Neural progenitor cell (in vitro differentiated cells): Measurements from ENCODE around the gene RAB11FIP5. TPM values are rescaled to one million over a fixed set of nuclear protein-coding genes. Genes with fewer than 3 reads are reported as not detected.

ENCODE experiments used
- DNase-seq: peaks from one replicate; pipeline ENCODE4 v3.0.0-alpha.2; 2016; ENCODE audit warnings: low spot score
- H2AFZ ChIP-seq: fragments of 200-600 bp; sonication (generic); replicated peaks from 2 replicates; pipeline ENCODE4 v1.6.1; 2016; ENCODE audit warnings: antibody characterized with exemption
- H3F3A ChIP-seq: fragments of 200-600 bp; sonication (generic); 2 replicates; pipeline ENCODE4 v1.6.1; 2016; ENCODE audit warnings: antibody characterized with exemption, low read depth
- H3K27ac ChIP-seq: fragments of 200-600 bp; sonication (generic); 2 replicates; pipeline ENCODE4 v1.5.1; 2016; ENCODE audit warnings: mild to moderate bottlenecking
- H3K27me3 ChIP-seq: fragments of 200-600 bp; sonication (generic); 2 replicates; pipeline ENCODE4 v1.6.1; 2016; ENCODE audit warnings: mild to moderate bottlenecking, moderate library complexity
- H3K36me3 ChIP-seq: fragments of 200-600 bp; sonication (generic); 2 replicates; pipeline ENCODE4 v1.5.1; 2016
- H3K4me1 ChIP-seq: fragments of 200-600 bp; sonication (generic); 2 replicates; pipeline ENCODE4 v1.6.1; 2016; ENCODE audit warnings: mixed run types
- H3K4me2 ChIP-seq: fragments of 200-600 bp; sonication (generic); 2 replicates; pipeline ENCODE4 v1.6.1; 2016
- H3K4me3 ChIP-seq: fragments of 200-600 bp; sonication (generic); 2 replicates; pipeline ENCODE4 v1.5.1; 2016
- H3K79me2 ChIP-seq: fragments of 200-600 bp; sonication (generic); 2 replicates; pipeline ENCODE4 v1.6.1; 2016; ENCODE audit warnings: low read depth
- H3K9ac ChIP-seq: fragments of 200-600 bp; sonication (generic); 2 replicates; pipeline ENCODE4 v1.6.1; 2016
- H3K9me3 ChIP-seq: fragments of 200-600 bp; sonication (generic); 2 replicates; pipeline ENCODE4 v1.5.1; 2016; ENCODE audit warnings: low read depth
- H4K20me1 ChIP-seq: fragments of 200-600 bp; sonication (generic); 2 replicates; pipeline ENCODE4 v1.6.1; 2016; ENCODE audit warnings: low read depth
- H3K27ac Mint-ChIP-seq: 3 replicates; pipeline ENCODE4 v1.8.0; 2021; ENCODE audit warnings: mixed read lengths
- H3K27me3 Mint-ChIP-seq: 2 replicates; pipeline ENCODE4 v1.8.0; 2022; ENCODE audit warnings: low read depth, mild to moderate bottlenecking, inconsistent platforms, moderate library complexity, mixed read lengths; ENCODE audit not compliant: insufficient read depth
- H3K36me3 Mint-ChIP-seq: 3 replicates; pipeline ENCODE4 v1.8.0; 2021; ENCODE audit warnings: mixed read lengths
- H3K4me1 Mint-ChIP-seq: 3 replicates; pipeline ENCODE4 v1.8.0; 2021; ENCODE audit warnings: mixed read lengths
- H3K4me3 Mint-ChIP-seq: 3 replicates; pipeline ENCODE4 v1.8.0; 2021; ENCODE audit warnings: mild to moderate bottlenecking, moderate library complexity, mixed read lengths
- H3K9me3 Mint-ChIP-seq: 3 replicates; pipeline ENCODE4 v1.8.0; 2020; ENCODE audit warnings: mixed read lengths
- CTCF ChIP-seq: fragments of 200-600 bp; sonication (generic); IDR thresholded peaks from 2 replicates; pipeline ENCODE4 v1.5.1; 2017; ENCODE audit warnings: antibody characterized with exemption, mild to moderate bottlenecking
- EZH2 ChIP-seq: fragments of 200-600 bp; sonication (generic); IDR thresholded peaks from 2 replicates; pipeline ENCODE4 v1.6.1; 2017; ENCODE audit warnings: antibody characterized with exemption, mild to moderate bottlenecking, moderate library complexity
- EZH2phosphoT487 ChIP-seq: fragments of 200-600 bp; sonication (generic); IDR thresholded peaks from 2 replicates; pipeline ENCODE4 v1.6.1; 2017; ENCODE audit warnings: antibody characterized with exemption
- total RNA-seq: library from RNA; depleted of rRNA; stranded (reverse); fragments of >200 nt; gene quantifications from 2 replicates; pipeline ENCODE4 v1.2.3, GENCODE V29; 2015; ENCODE audit warnings: low replicate concordance

The RAB11FIP5 gene
- total RNA-seq, 1 donor from 2014 or later: 4.2 TPM

GRCh38 chr2:73133566-73134197 is 20.9 kb upstream of the RAB11FIP5 start:
- Mint-ChIP-seq H3K27me3 (peaks cover 14% of the 10 kb centered on the region), H3K36me3 (no peaks in the 10 kb centered on the region), H3K4me3 (no peak overlapping the region), H3K27ac (no peak overlapping the region), H3K9me3 (peaks cover 2% of the 10 kb centered on the region), H3K4me1 (no peaks in the 10 kb centered on the region)
- Histone ChIP-seq H3K36me3 (no peaks in the 10 kb centered on the region), H3K27ac (no peak overlapping the region), H4K20me1 (no peaks in the 10 kb centered on the region), H3F3A (no peaks in the 10 kb centered on the region), H2AFZ (no peak overlapping the region), H3K79me2 (no peaks in the 10 kb centered on the region), H3K4me2 (no peak overlapping the region), H3K4me3 (no peak overlapping the region), H3K9me3 (no peaks in the 10 kb centered on the region), H3K4me1 (no peaks in the 10 kb centered on the region), H3K27me3 (no peaks in the 10 kb centered on the region), H3K9ac (no peak overlapping the region)
- no peak for TF ChIP-seq CTCF
- no peak for TF ChIP-seq EZH2phosphoT487
- no peak for TF ChIP-seq EZH2
- no peak for DNase-seq

DNA sequence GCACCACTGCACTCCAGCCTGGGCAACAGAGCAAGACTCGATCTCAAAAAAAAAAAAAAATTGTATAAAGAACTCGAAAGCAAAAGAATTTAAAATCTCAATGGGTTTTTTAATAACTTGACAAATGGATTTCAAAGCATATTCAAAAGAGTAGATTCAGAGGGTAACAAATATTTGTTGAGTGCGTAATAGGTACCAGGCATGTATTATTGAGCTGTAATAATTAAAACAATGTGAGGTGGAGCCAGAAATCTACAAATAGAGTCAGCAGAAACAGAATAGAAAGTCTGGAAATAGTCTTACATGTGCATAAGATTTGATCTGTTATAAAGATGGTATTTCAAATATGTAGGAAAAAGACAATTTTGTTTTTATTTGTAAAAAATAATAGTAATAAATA is 19.1 kb upstream of the RAB11FIP5 start:
- no peaks in the 10 kb centered on the region for H4K20me1 ChIP-seq

DNA sequence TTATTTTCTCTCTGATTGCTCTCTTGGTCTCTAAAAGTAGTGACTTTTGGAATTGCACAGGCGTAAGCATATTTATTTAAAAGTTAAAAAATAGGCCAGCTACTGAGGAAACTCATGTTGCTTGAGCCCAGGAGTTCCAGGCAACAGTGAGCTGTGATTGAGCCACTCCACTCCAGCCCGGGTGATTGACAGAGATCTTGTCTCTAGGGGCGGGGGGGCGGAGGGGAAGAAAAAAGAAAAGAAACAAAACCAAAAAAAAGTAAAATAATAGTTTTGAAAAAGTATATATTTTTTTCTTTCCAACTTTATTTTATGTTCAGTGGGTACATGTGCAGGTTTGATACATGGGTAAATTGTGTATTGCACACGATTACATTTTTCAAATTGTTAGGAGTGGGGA is 18.0 kb upstream of the RAB11FIP5 start:
- no peaks in the 10 kb centered on the region for H3K4me1 Mint-ChIP-seq
- Histone ChIP-seq H2AFZ (no peak overlapping the region), H4K20me1 (no peaks in the 10 kb centered on the region), H3K4me1 (no peaks in the 10 kb centered on the region), H3K4me2 (no peak overlapping the region), H3K9me3 (no peaks in the 10 kb centered on the region), H3K27ac (no peak overlapping the region), H3K4me3 (no peak overlapping the region), H3K27me3 (no peaks in the 10 kb centered on the region), H3K9ac (no peak overlapping the region), H3F3A (no peaks in the 10 kb centered on the region), H3K79me2 (no peaks in the 10 kb centered on the region), H3K36me3 (no peaks in the 10 kb centered on the region)
- H3K9me3 Mint-ChIP-seq: no peaks in the 10 kb centered on the region
- peaks cover 14% of the 10 kb centered on the region for H3K27me3 Mint-ChIP-seq
- no peak for DNase-seq
- no peak overlapping the region for H3K4me3 Mint-ChIP-seq
- no peaks in the 10 kb centered on the region for H3K36me3 Mint-ChIP-seq
- H3K27ac Mint-ChIP-seq: no peak overlapping the region
- TF ChIP-seq CTCF (no peak), EZH2 (no peak), EZH2phosphoT487 (no peak)

More for the DNA sequence above, 19.1 kb upstream of the RAB11FIP5 start:
- H3K79me2 ChIP-seq: no peaks in the 10 kb centered on the region
- no peaks in the 10 kb centered on the region for H3K36me3 ChIP-seq
- no peak for TF ChIP-seq EZH2phosphoT487
- TF ChIP-seq EZH2: no peak
- TF ChIP-seq CTCF: no peak
- no peaks in the 10 kb centered on the region for H3F3A ChIP-seq
- no peaks in the 10 kb centered on the region for H3K27me3 ChIP-seq
- Mint-ChIP-seq H3K27ac (no peak overlapping the region), H3K27me3 (peaks cover 14% of the 10 kb centered on the region), H3K4me1 (no peaks in the 10 kb centered on the region), H3K9me3 (no peaks in the 10 kb centered on the region), H3K36me3 (no peaks in the 10 kb centered on the region), H3K4me3 (no peak overlapping the region)
- DNase-seq: no peak
- no peaks in the 10 kb centered on the region for H3K4me1 ChIP-seq
- no peak overlapping the region for H3K4me3 ChIP-seq
- H3K9ac ChIP-seq: no peak overlapping the region
- H2AFZ ChIP-seq: no peak overlapping the region
- no peak overlapping the region for H3K4me2 ChIP-seq
- no peak overlapping the region for H3K27ac ChIP-seq
- no peaks in the 10 kb centered on the region for H3K9me3 ChIP-seq
